Measurements from ENCODE around the gene GPC5.

Gene GPC5

GRCh38 chr13:92622905-92623304 is 1224.5 kb downstream of the GPC5 start:
- CTCF ChIA-PET: no interaction called here
- no peak overlapping the region for H3K4me3 ChIP-seq (ENCODE audit: low read depth, low read length)
- H3K9me3 ChIP-seq (ENCODE audit: control insufficient read depth, insufficient read depth, low read depth, low read length): no peaks in the 10 kb centered on the region
- H3K36me3 ChIP-seq (ENCODE audit: control insufficient read depth in 2 of 2, insufficient read depth in 1 of 2, low read length in 2 of 2): no peaks in the 10 kb centered on the region
- no peak overlapping the region for H3K27ac ChIP-seq (ENCODE audit: extremely low read depth, low read depth, low read length)
- POLR2A ChIA-PET: no interaction called here
- no peaks in the 10 kb centered on the region for H3K4me1 ChIP-seq (ENCODE audit: control insufficient read depth, insufficient read depth, low read length)
- TF ChIP-seq, protein P1, sequence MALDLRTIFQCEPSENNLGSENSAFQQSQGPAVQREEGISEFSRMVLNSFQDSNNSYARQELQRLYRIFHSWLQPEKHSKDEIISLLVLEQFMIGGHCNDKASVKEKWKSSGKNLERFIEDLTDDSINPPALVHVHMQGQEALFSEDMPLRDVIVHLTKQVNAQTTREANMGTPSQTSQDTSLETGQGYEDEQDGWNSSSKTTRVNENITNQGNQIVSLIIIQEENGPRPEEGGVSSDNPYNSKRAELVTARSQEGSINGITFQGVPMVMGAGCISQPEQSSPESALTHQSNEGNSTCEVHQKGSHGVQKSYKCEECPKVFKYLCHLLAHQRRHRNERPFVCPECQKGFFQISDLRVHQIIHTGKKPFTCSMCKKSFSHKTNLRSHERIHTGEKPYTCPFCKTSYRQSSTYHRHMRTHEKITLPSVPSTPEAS (tag by site-specific recombination; IDR thresholded peaks at IDR 0.05): no peak
- no peak for TF ChIP-seq ZNF501 (tag by site-specific recombination; IDR thresholded peaks at IDR 0.05)
- no peak for TF ChIP-seq ZNF449 (tag by site-specific recombination; IDR thresholded peaks at IDR 0.05)

GRCh38 chr13:92626274-92626673 is 1227.9 kb downstream of the GPC5 start:
- Histone ChIP-seq H3K4me3 (ENCODE audit: low read depth, low read length) (no peak overlapping the region), H3K9me3 (ENCODE audit: control insufficient read depth, insufficient read depth, low read depth, low read length) (no peaks in the 10 kb centered on the region), H3K27ac (ENCODE audit: extremely low read depth, low read depth, low read length) (no peak overlapping the region), H3K36me3 (ENCODE audit: control insufficient read depth in 2 of 2, insufficient read depth in 1 of 2, low read length in 2 of 2) (no peaks in the 10 kb centered on the region), H3K4me1 (ENCODE audit: control insufficient read depth, insufficient read depth, low read length) (no peaks in the 10 kb centered on the region)
- POLR2A ChIA-PET: no interaction called here
- no peak for TF ChIP-seq ZNF214 (tag by site-specific recombination; IDR thresholded peaks at IDR 0.05; ENCODE audit: borderline replicate concordance)
- TF ChIP-seq, protein P2, sequence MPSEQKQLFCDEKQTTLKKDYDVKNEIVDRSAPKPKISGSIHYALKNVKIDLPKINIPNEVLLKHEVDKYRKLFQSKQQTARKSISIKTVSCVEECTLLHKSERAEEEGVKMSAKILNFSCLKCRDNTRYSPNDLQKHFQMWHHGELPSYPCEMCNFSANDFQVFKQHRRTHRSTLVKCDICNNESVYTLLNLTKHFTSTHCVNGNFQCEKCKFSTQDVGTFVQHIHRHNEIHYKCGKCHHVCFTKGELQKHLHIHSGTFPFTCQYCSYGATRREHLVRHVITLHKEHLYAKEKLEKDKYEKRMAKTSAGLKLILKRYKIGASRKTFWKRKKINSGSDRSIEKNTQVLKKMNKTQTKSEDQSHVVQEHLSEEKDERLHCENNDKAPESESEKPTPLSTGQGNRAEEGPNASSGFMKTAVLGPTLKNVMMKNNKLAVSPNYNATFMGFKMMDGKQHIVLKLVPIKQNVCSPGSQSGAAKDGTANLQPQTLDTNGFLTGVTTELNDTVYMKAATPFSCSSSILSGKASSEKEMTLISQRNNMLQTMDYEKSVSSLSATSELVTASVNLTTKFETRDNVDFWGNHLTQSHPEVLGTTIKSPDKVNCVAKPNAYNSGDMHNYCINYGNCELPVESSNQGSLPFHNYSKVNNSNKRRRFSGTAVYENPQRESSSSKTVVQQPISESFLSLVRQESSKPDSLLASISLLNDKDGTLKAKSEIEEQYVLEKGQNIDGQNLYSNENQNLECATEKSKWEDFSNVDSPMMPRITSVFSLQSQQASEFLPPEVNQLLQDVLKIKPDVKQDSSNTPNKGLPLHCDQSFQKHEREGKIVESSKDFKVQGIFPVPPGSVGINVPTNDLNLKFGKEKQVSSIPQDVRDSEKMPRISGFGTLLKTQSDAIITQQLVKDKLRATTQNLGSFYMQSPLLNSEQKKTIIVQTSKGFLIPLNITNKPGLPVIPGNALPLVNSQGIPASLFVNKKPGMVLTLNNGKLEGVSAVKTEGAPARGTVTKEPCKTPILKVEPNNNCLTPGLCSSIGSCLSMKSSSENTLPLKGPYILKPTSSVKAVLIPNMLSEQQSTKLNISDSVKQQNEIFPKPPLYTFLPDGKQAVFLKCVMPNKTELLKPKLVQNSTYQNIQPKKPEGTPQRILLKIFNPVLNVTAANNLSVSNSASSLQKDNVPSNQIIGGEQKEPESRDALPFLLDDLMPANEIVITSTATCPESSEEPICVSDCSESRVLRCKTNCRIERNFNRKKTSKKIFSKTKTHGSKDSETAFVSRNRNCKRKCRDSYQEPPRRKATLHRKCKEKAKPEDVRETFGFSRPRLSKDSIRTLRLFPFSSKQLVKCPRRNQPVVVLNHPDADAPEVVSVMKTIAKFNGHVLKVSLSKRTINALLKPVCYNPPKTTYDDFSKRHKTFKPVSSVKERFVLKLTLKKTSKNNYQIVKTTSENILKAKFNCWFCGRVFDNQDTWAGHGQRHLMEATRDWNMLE (tag by site-specific recombination; conservative IDR thresholded peaks at IDR 0.05; ENCODE audit: low read depth): no peak
- TF ChIP-seq, protein P3, sequence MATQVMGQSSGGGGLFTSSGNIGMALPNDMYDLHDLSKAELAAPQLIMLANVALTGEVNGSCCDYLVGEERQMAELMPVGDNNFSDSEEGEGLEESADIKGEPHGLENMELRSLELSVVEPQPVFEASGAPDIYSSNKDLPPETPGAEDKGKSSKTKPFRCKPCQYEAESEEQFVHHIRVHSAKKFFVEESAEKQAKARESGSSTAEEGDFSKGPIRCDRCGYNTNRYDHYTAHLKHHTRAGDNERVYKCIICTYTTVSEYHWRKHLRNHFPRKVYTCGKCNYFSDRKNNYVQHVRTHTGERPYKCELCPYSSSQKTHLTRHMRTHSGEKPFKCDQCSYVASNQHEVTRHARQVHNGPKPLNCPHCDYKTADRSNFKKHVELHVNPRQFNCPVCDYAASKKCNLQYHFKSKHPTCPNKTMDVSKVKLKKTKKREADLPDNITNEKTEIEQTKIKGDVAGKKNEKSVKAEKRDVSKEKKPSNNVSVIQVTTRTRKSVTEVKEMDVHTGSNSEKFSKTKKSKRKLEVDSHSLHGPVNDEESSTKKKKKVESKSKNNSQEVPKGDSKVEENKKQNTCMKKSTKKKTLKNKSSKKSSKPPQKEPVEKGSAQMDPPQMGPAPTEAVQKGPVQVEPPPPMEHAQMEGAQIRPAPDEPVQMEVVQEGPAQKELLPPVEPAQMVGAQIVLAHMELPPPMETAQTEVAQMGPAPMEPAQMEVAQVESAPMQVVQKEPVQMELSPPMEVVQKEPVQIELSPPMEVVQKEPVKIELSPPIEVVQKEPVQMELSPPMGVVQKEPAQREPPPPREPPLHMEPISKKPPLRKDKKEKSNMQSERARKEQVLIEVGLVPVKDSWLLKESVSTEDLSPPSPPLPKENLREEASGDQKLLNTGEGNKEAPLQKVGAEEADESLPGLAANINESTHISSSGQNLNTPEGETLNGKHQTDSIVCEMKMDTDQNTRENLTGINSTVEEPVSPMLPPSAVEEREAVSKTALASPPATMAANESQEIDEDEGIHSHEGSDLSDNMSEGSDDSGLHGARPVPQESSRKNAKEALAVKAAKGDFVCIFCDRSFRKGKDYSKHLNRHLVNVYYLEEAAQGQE (tag by site-specific recombination; IDR thresholded peaks at IDR 0.05): no peak
- no peak for TF ChIP-seq ZNF426 (tag by site-specific recombination; IDR thresholded peaks at IDR 0.05)
- TF ChIP-seq ZNF24 (tag by site-specific recombination; IDR thresholded peaks at IDR 0.05): no peak
- TF ChIP-seq, protein P4, sequence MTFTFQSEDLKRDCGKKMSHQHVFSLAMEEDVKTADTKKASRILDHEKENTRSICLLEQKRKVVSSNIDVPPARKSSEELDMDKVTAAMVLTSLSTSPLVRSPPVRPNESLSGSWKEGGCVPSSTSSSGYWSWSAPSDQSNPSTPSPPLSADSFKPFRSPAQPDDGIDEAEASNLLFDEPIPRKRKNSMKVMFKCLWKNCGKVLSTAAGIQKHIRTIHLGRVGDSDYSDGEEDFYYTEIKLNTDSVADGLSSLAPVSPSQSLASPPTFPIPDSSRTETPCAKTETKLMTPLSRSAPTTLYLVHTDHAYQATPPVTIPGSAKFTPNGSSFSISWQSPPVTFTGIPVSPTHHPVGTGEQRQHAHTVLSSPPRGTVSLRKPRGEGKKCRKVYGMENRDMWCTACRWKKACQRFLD (tag by site-specific recombination; IDR thresholded peaks at IDR 0.05): no peak
- CTCF ChIA-PET: interaction anchor here (0.6 kb wide), 1 partner anchor 196 kb away, joined by 3 read pairs; no protein-coding TSS in a partner anchor

Data from HEK293 (cell line).